SH-SY5Y (cell line): ENCODE measurements around the gene FAM110A.

Experiments
- GATA2 ChIP-seq: IDR thresholded peaks from 2 replicates; pipeline ENCODE4 v1.6.1; 2011; ENCODE audit warnings: mild to moderate bottlenecking, low read depth, low read length
- GATA3 ChIP-seq: IDR thresholded peaks from 2 replicates; pipeline ENCODE4 v1.6.1; 2011; ENCODE audit warnings: low read depth, mild to moderate bottlenecking, low read length, moderate library complexity

Gene FAM110A

DNA sequence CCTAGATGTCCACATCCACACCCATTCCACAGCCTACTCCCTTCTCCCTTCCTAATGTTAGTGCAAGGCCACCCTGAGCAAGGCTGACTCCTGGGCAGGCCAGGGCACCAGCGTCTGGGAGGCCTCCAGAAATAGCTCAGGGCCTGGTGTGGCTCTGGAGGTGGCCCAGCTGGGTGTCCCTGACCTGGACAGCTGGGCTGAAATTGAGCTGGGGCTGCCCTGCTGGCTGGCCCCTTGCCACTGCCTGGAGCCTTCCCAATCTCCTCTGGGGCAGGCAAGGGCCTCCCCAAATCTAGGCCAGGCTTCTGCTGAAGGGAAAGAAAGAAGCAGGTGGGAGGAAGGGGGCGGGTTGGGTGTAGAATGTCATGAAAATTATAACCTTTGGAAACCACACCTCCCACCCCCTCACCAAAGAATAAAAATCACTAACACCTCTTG, 2.1 kb downstream of the FAM110A start:
- TF ChIP-seq GATA3 (no peak), GATA2 (no peak)

DNA sequence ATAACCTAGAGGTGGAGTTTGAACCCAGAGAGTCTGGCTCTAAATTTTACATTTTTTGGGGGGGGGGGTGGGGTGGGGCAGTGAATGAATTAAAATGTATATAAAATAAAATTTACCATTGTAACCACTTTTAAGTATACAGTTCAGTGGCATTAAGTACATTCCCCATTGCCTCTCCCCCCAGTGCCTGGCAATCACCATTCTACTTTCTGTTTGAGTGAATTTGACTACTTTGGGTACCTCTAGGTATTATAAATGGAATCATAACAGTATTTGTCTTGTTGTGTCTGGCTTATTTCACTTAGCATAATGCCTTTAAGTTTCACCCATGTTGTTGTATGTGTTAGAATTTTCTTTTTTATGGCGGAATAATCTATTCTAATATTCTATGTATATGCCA, 2.7 kb downstream of the FAM110A start:
- TF ChIP-seq GATA2: no peak

DNA sequence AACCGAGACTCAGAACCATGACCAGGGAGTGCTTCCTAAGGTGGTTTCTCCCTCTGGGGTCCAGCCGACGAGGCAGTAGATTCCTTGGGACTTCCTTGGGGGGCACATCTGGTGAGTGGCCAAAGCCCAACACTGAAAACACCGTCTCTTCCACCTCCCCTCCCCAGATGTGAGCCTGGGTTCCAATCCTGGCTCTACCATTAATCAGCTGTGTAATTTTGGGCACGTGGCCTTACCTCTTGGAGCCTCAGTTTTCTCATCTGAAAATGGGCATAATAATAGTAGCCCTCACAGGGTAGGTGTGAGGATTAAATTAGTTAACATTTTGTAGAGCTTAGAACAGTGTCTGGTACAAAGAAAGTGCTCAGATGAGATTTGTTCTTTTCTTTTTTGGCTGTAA, 5.5 kb downstream of the FAM110A start:
- TF ChIP-seq GATA2 (no peak), GATA3 (no peak)

DNA sequence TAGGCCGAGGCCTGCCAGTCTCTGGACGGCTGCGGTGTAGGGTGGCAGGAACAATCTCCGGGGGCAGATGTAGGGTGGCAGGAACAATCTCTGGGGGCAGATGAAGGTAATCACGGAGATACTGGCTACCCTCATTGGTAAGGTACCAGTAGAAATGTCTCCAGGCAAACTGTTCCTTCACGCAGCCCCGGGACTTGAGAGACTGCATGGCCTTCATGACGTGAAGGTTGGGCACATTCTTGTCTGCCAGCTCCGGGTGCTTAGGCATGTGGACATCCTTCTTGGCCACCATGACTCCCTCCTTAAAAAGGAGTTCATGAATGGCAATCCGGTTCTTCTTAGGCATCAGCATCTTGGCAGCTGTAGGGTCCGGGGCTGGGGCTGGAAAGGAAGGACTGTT, 6.1 kb downstream of the FAM110A start:
- TF ChIP-seq GATA3: no peak
- TF ChIP-seq GATA2: no peak

DNA sequence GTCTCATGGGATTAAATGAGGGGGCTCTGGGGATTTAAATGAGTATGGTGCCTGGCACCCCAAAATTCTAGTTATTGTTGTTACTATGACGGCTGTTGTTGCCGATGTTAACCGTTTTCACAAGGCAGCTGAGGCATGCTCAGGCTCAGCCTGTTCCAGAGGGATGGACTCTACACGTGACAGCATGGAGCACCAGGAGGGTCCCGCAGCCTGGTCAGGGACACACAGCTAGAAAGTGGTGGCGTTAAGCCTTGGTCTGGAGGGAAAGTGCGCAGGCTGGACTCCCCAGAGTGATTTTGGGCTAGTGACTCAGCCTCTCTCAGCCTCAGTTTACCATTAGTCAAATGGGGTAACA, 7.0 kb downstream of the FAM110A start:
- no peak for TF ChIP-seq GATA2
- no peak for TF ChIP-seq GATA3

DNA sequence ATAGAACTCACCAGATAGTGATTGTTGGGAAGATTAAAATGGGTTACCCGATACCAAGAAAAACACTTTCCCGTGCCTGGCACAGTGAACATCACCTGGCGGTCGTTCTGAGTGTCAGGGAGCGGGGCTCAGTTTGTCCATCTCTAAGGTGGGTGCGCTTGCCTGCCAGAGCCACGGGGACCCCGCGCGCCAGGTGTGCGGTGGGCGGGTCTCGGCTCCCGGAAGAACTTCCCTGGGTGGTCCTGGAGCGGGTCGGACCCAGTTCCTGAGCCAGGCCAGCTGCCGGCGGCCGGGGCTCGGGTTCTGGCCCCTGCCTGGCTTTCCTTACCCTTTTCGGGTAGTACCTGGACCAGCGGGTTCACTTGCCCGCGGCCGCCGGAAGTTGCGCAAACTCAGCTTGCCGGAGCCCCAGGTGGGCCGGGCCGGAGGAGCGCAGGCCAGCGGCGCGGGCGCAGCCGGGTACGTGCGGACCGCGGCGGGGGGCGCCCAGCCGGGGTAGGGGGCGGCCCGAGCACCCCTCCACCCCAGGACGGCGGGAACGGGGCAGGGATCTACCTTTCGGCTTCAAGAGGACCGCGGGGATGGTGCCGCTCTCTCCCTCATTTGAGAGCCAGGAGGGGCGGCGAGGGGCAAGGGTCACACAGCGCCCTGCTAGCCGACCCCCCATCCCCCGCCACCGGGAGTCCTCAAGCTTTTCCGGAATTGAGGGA, 7.5 kb downstream of the FAM110A start:
- TF ChIP-seq GATA2 (no peak), GATA3 (no peak)

DNA sequence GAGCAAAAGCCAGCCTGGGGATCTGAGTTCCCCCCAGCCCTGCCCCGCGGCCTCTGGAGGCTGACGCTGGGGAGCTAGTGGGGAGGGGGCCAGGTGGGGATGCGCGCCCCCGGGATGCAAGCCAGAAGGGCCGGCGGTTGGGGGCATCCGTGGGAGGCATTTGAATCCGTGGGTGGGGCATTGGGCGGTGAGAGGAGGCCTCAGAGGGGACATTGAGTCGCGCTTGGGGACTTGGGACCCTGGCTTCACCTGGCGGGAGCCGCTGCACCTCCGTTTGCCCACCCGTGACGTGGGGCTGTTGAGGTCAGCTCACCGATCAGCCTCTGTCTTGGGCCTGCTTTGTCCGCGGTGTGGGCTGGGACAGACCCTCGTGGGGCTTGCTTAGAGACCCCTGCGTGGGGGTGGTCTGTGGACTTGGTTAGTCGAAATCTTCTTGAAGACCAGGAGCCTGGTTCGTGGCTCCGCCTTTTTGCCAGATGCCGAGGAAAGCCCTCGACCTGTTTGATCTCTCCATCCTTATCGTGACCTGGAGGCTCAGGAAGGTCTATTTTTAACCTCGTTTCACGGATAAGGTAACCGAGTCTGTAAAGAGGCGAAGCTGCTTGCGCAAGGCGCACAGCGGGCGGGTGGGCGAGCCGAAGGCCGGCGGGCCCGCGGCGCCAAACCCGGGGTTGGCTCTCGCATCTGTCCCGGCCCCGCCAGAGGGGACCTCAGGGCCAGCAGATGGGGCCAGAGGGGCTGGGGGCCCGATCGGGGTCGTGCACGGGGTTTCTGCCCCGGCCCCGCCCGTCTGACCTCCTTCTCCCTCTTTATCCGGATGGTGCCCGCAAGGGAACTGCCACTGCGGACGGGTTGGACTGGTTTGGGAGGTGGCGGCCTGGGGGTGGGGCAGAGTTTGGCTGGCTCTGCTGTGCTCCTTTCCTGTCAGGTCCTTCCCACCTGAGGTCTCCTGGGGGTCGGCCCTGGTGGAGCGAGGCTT, 8.3 kb downstream of the FAM110A start:
- no peak for TF ChIP-seq GATA3
- TF ChIP-seq GATA2: no peak

DNA sequence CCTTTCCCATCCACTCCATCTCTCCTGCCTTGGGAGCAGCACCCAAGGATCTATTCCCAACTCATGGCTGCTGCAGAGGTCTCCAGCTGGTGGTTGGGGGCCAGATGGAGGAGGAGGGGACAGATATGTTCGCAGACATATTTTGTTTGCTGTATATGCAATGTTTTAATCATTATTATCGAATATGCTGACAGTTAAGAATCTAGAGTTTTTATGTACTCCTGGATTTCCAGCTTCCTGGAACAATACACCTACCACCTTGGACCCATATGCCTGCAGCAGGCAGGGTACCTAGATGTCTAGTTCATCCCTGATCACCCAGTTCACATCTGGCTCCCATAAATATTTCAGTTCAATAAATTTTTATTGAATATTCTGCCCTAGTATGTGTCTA, 9.0 kb downstream of the FAM110A start:
- TF ChIP-seq GATA2: no peak
- no peak for TF ChIP-seq GATA3

DNA sequence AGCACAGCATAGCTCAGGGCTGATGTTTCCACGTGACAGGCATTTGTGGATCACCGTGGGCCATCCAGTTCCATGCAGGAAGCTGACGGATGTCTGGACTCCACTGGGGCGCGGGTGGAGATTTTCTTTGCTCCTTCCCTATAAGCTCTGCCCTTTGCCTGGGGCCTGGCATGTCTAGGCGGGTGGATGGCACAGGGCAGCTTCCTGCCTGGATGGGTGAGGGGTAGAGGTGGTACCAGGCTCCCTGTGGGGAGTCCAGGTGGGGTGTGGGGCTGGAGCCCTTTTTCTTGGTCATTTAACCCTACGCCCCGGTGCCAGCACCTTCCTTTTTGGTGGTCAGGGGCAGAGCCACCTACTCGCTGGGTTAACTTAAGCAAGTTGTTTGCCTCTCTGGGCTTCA, 10.4 kb downstream of the FAM110A start:
- no peak for TF ChIP-seq GATA3
- no peak for TF ChIP-seq GATA2

DNA sequence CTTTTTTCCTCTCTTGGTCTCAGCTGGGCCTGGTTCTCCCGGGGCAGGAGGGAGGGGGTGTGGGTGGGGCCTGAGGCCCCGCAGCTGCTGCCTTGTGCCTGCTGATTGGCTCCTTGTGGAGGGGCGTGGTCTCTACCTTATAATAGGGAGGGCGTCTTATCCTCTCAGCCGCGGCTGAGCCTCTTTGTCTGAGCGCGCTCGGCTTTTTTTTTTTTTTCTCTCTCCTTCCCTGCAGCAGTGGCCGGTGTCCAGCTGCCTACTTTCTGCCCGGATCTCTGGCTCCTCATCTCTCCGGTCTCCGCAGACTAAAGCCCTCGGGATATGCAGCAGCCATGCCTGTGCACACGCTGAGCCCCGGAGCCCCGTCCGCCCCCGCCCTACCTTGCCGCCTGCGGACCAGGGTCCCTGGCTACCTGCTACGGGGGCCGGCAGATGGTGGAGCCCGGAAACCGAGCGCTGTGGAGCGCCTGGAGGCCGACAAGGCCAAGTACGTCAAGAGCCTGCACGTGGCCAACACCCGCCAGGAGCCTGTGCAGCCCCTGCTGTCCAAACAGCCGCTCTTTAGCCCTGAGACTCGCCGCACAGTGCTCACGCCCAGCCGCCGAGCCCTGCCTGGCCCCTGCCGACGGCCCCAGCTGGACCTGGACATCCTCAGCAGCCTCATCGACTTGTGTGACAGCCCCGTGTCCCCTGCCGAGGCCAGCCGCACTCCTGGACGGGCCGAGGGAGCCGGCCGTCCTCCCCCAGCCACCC, 11.1 kb downstream of the FAM110A start:
- 0 out of 2 replicates have a peak, but pooled peaks have one; percentile 9 for TF ChIP-seq GATA2
- TF ChIP-seq GATA3: no peak

DNA sequence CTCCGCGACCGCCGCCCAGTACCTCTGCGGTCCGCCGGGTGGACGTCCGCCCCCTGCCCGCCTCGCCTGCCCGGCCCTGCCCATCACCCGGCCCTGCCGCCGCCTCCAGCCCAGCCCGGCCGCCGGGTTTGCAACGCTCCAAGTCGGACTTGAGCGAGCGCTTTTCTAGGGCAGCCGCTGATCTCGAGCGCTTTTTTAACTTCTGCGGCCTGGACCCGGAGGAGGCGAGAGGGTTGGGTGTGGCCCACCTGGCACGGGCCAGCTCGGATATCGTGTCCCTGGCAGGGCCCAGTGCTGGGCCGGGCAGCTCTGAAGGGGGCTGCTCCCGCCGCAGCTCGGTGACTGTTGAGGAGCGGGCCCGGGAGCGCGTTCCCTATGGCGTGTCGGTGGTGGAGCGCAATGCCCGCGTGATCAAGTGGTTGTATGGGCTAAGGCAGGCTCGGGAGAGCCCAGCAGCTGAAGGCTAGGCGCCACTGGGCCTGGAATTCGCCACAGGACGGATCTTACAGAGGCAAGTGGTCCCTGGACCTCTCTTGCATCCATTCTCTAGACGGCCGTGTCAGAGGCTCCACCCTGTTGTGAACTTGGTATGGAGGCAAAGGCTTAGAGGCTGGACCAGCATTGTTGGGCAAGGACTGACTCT, 11.8 kb downstream of the FAM110A start:
- no peak for TF ChIP-seq GATA3
- TF ChIP-seq GATA2: no peak

DNA sequence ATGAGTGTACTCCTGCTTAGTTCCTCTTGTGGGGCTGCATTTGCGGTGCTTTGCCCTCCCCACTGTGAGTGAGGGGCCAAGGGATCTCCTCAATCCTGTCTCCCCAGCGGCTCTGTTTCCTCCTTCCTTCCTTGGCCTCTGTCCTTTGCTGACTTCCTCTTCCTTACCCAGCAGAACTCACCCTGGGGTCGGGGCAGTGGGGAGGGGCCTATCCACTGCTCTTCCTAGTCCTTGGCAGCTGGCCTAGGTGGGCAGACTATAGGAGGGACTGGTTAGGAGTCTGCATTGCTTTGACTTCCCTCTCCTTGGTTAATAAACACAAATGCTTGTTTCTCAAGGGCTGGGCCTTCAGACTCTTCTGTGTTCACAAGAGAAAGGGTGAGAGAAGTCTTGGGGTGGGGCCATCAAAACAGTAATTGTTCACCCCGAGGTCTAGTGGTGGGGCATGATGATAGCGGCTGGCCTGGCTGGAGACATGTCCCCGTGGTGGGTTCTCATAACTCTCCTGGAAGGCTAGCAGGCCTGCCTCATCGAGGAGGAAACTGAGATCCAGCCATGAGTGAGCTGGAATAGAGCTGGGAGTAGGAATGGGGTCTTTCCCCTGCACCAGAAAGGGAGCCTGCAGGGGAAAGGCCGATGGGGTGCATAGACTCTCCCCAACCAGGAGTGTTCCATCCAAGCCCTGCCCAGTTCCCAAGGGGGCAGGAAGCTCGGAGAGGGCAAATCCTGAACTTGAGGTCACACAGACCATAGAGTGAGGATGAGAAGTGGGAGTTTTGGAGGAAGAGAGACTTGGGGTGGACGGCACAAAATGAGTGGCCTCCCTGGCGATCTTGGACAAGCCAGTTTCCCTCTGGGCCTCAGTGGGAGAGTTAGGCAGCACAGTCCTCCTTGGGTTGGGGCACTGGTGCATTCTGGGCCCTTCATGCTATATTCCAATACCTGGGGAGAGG, 12.7 kb downstream of the FAM110A start:
- TF ChIP-seq GATA3: no peak
- TF ChIP-seq GATA2: no peak

DNA sequence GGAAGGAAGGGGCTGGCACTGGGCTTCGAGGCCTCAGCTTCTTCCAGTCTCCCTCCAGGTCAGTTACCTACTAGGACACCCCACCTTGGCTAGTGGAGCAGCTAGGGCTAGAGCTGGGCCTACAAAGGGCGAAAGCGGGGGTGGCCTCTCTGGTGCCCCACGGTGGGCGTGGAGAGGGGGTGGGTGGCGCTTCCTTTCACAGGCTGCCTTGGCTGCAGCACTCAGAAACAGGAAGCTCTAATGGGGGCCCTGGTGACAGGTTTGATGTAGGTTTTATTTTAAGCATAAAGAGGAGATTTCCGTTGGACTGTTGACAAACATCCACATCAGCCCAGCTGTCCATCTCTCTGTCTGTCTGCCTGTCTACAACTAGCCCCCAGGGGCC, 13.4 kb downstream of the FAM110A start:
- TF ChIP-seq GATA3: no peak
- no peak for TF ChIP-seq GATA2

DNA sequence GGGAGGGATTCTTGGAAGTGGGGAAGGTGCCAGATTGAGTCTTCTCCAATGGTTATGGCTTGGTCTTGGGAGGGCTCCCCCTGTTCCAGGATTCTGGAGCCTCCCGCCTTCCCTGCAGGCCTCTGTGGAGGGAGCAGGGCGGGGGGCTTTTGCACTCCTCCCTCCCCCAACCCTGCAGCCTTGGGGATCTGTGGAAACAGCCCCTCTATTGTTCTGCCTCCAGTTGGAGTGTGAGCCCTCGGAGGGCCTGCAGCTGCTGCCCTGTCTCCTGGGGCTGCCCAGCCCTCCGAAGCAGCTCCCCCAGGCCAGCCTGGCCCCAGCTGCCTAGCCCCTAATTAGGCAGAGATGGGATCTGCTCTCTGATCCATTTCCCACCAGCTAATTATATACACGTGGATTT, 14.7 kb downstream of the FAM110A start:
- no peak for TF ChIP-seq GATA3
- no peak for TF ChIP-seq GATA2
